Measurements from ENCODE around the gene SLC37A2. TPM values are rescaled to one million over a fixed set of nuclear protein-coding genes. Genes with fewer than 3 reads are reported as not detected.

Gene SLC37A2
- total RNA-seq, 1 donor from 2014 or later, result 0.64 TPM

DNA sequence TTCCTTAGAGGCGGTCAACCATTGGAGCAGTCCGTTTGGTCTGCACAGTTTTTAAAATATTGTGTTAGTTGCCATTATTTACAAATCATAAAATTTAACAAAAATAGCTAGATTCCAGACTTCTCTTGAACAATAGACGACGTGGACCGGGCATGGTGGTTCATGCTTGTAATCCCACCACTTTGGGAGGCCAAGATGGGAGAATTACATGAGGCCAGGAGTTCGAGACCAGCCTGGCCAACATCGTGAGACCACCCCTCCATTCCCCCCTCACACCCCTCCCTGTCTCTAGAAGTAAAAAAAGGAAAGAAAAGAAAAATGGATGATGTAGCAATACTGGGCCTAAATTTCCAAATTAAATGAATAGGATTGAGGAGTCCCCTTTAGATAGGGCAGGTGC lies 965 bp downstream of the SLC37A2 start:
- no peak for TF ChIP-seq CTCF (IDR thresholded peaks at IDR 0.05)
- peak overlapping the region; percentile 81 for H3K4me3 Mint-ChIP-seq (ENCODE audit: unreplicated experiment)
- no peak for DNase-seq (ENCODE audit: extremely low spot score, unreplicated experiment)
- peaks cover 9% of the 10 kb centered on the region for H3K27me3 Mint-ChIP-seq (ENCODE audit: unreplicated experiment)
- no peaks in the 10 kb centered on the region for H3K36me3 Mint-ChIP-seq (ENCODE audit: unreplicated experiment)
- no peaks in the 10 kb centered on the region for H3K9me3 Mint-ChIP-seq (ENCODE audit: unreplicated experiment)
- peaks cover 5% of the 10 kb centered on the region for H3K4me1 Mint-ChIP-seq (ENCODE audit: unreplicated experiment)
- no peak overlapping the region for H3K27ac Mint-ChIP-seq (ENCODE audit: unreplicated experiment)

- no peak overlapping the region for H3K4me3 Mint-ChIP-seq (ENCODE audit: unreplicated experiment)
- DNase-seq (ENCODE audit: extremely low spot score, unreplicated experiment), result no peak
- peaks cover 29% of the 10 kb centered on the region for H3K4me1 Mint-ChIP-seq (ENCODE audit: unreplicated experiment)
- H3K27ac Mint-ChIP-seq (ENCODE audit: unreplicated experiment), result no peak overlapping the region
- no peaks in the 10 kb centered on the region for H3K9me3 Mint-ChIP-seq (ENCODE audit: unreplicated experiment)
- peaks cover 9% of the 10 kb centered on the region for H3K27me3 Mint-ChIP-seq (ENCODE audit: unreplicated experiment)
- no peak for TF ChIP-seq CTCF (IDR thresholded peaks at IDR 0.05)
- no peaks in the 10 kb centered on the region for H3K36me3 Mint-ChIP-seq (ENCODE audit: unreplicated experiment)
These were observed 5.3 kb downstream of the SLC37A2 start for GRCh38 chr11:125068368-125068767.

DNA sequence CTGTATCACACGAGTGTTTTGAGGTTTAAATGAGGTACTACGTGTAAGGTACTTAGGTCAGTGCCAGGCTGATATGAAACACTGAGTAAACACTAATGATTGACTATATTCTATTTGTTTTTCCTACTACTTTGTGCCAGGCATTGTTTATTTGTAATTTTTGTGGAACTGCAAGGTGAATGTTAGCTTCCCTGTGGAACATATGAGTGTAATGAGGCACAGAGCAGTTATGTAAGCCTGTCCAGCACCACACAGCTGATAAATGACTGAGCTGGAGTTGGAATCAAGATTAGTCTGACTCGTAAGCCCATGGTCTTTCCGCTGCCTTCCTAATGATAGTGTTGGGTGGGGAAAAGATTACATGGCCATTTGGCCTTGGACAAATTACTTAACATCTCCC lies 5.9 kb downstream of the SLC37A2 start:
- Mint-ChIP-seq H3K4me1 (ENCODE audit: unreplicated experiment) (peaks cover 24% of the 10 kb centered on the region), H3K9me3 (ENCODE audit: unreplicated experiment) (no peaks in the 10 kb centered on the region), H3K27ac (ENCODE audit: unreplicated experiment) (no peak overlapping the region), H3K36me3 (ENCODE audit: unreplicated experiment) (no peaks in the 10 kb centered on the region), H3K4me3 (ENCODE audit: unreplicated experiment) (no peak overlapping the region), H3K27me3 (ENCODE audit: unreplicated experiment) (peaks cover 9% of the 10 kb centered on the region)
- TF ChIP-seq CTCF (IDR thresholded peaks at IDR 0.05), result no peak
- no peak for DNase-seq (ENCODE audit: extremely low spot score, unreplicated experiment)

DNA sequence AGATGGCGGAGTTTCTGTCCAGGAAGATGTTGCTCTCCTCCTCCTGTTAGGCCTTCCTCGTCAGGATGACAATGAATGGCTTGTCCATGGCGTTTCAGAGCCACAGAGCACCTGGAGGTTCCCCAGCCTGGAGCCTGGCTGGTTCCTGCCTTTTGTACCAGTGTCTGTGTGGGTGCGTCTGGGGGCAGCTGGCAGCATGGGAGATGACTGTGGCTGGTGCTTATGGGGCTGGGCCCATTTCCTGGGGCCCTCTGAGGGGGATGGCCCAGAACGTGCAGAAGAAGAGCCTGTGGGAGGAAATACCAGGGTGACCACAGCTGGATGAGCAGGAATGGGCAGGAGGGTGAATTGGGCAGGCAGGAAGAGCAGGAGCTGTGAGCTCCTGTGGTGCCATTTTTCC lies 6.7 kb downstream of the SLC37A2 start:
- H3K4me3 Mint-ChIP-seq (ENCODE audit: unreplicated experiment), result no peak overlapping the region
- no peaks in the 10 kb centered on the region for H3K36me3 Mint-ChIP-seq (ENCODE audit: unreplicated experiment)
- H3K9me3 Mint-ChIP-seq (ENCODE audit: unreplicated experiment), result no peaks in the 10 kb centered on the region
- DNase-seq (ENCODE audit: extremely low spot score, unreplicated experiment), result no peak
- TF ChIP-seq CTCF (IDR thresholded peaks at IDR 0.05), result no peak
- peaks cover 5% of the 10 kb centered on the region for H3K27me3 Mint-ChIP-seq (ENCODE audit: unreplicated experiment)
- no peak overlapping the region for H3K27ac Mint-ChIP-seq (ENCODE audit: unreplicated experiment)
- H3K4me1 Mint-ChIP-seq (ENCODE audit: unreplicated experiment), result peaks cover 24% of the 10 kb centered on the region

GRCh38 chr11:125070699-125071254 lies 7.7 kb downstream of the SLC37A2 start:
- H3K27me3 Mint-ChIP-seq (ENCODE audit: unreplicated experiment), result peaks cover 5% of the 10 kb centered on the region
- no peaks in the 10 kb centered on the region for H3K36me3 Mint-ChIP-seq (ENCODE audit: unreplicated experiment)
- DNase-seq (ENCODE audit: extremely low spot score, unreplicated experiment), result no peak
- no peak for TF ChIP-seq CTCF (IDR thresholded peaks at IDR 0.05)
- H3K4me3 Mint-ChIP-seq (ENCODE audit: unreplicated experiment), result no peak overlapping the region
- peaks cover 24% of the 10 kb centered on the region for H3K4me1 Mint-ChIP-seq (ENCODE audit: unreplicated experiment)
- H3K27ac Mint-ChIP-seq (ENCODE audit: unreplicated experiment), result peak overlapping the region; percentile 75
- H3K9me3 Mint-ChIP-seq (ENCODE audit: unreplicated experiment), result no peaks in the 10 kb centered on the region

Measured in osteocyte (in vitro differentiated cells).